ENCODE results near the gene CNOT8.
A peak's percentile ranks its signal among the peaks of the same experiment; 100 is the strongest.
"Not testable (repeated sequence)": the region's sequence is repeated elsewhere in the genome, so short reads cannot be mapped to it uniquely, and the experiment has no call there.

CNOT8 gene

GRCh38 chr5:154858297-154858971, at the start of gene CNOT8:
Gene CNOT8, plus strand, starts transcription at chr5:154858627. Its CDS starts 4,652 bp downstream, at chr5:154863279.
- peak; percentile 99 for DNase-seq

GRCh38 chr5:154811239-154811638, 47.2 kb upstream of the CNOT8 start:
- no peak for DNase-seq

GRCh38 chr5:154811653-154812465, 46.6 kb upstream of the CNOT8 start:
- DNase-seq: peak; percentile 77

GRCh38 chr5:154813158-154813557, 45.3 kb upstream of the CNOT8 start:
- DNase-seq: no peak

- no peak for DNase-seq
These were observed 44.7 kb upstream of the CNOT8 start for GRCh38 chr5:154813736-154814135.

- DNase-seq: no peak
These were observed 43.4 kb upstream of the CNOT8 start for GRCh38 chr5:154815025-154815424.

- no peak for DNase-seq
These were observed 42.7 kb upstream of the CNOT8 start for GRCh38 chr5:154815684-154816247.

GRCh38 chr5:154816891-154817492, 41.4 kb upstream of the CNOT8 start:
- no peak for DNase-seq

- DNase-seq: no peak
These were observed 40.6 kb upstream of the CNOT8 start for GRCh38 chr5:154817815-154818214.

- no peak for DNase-seq
These were observed 39.8 kb upstream of the CNOT8 start for GRCh38 chr5:154818471-154819116.

GRCh38 chr5:154819546-154819945, 38.9 kb upstream of the CNOT8 start:
- no peak for DNase-seq

GRCh38 chr5:154820383-154820782, 38.0 kb upstream of the CNOT8 start:
- no peak for DNase-seq

- DNase-seq: not testable (repeated sequence)
These were observed 35.5 kb upstream of the CNOT8 start for GRCh38 chr5:154822896-154823295.

- no peak for DNase-seq
These were observed 34.8 kb upstream of the CNOT8 start for GRCh38 chr5:154823605-154824004.

- DNase-seq: no peak
These were observed 34.4 kb upstream of the CNOT8 start for GRCh38 chr5:154824070-154824469.

GRCh38 chr5:154829181-154829588, 29.2 kb upstream of the CNOT8 start:
- DNase-seq: peak; percentile 86

GRCh38 chr5:154829589-154830218, 28.7 kb upstream of the CNOT8 start:
- DNase-seq: peak; percentile 92

GRCh38 chr5:154830219-154830595, 28.2 kb upstream of the CNOT8 start:
- peak; percentile 89 for DNase-seq

- DNase-seq: no peak
These were observed 27.8 kb upstream of the CNOT8 start for GRCh38 chr5:154830596-154830995.

GRCh38 chr5:154831451-154831850, 27.0 kb upstream of the CNOT8 start:
- DNase-seq: no peak

GRCh38 chr5:154832804-154833203, 25.6 kb upstream of the CNOT8 start:
- DNase-seq: not testable (repeated sequence)

GRCh38 chr5:154834053-154834452, 24.4 kb upstream of the CNOT8 start:
- peak; percentile 92 for DNase-seq

GRCh38 chr5:154835701-154836052, 22.8 kb upstream of the CNOT8 start:
- peak; percentile 30 for DNase-seq

Measured in DMS53 (cell line).